Anterior cingulate cortex (tissue), 58 donors: ENCODE results near the gene PAQR5.
"Not testable (repeated sequence)": the region's sequence is repeated elsewhere in the genome, so short reads cannot be mapped to it uniquely, and the experiment has no call there.

Experiments used
- DNase-seq, 58 donors: peaks; one replicate each; lab custom pipeline; 2025; lab: John Stamatoyannopoulos, UW

PAQR5 gene

GRCh38 chr15:69314131-69314530 is 15.4 kb downstream of the PAQR5 start:
- DNase-seq = no peak

- no peak for DNase-seq
These were observed 16.0 kb downstream of the PAQR5 start for GRCh38 chr15:69314736-69315135.

GRCh38 chr15:69315402-69316110 is 16.8 kb downstream of the PAQR5 start:
- no peak for DNase-seq

GRCh38 chr15:69316291-69316690 is 17.6 kb downstream of the PAQR5 start:
- DNase-seq = no peak

- no peak for DNase-seq
These were observed 18.7 kb downstream of the PAQR5 start for GRCh38 chr15:69317392-69317841.

GRCh38 chr15:69318033-69318432 is 19.3 kb downstream of the PAQR5 start:
- no peak for DNase-seq

GRCh38 chr15:69319384-69320375 is 21.0 kb downstream of the PAQR5 start:
- peak in 2 of 58 donors; percentile 10 to 19 for DNase-seq

- DNase-seq = no peak
These were observed 22.4 kb downstream of the PAQR5 start for GRCh38 chr15:69320977-69321554.

- peak in 1 of 58 donors; percentile 1 for DNase-seq
These were observed 25.2 kb downstream of the PAQR5 start for GRCh38 chr15:69323893-69324430.

GRCh38 chr15:69324565-69324964 is 25.9 kb downstream of the PAQR5 start:
- no peak for DNase-seq

GRCh38 chr15:69325456-69325971 is 26.8 kb downstream of the PAQR5 start:
- DNase-seq = no peak

- DNase-seq = no peak
These were observed 29.4 kb downstream of the PAQR5 start for GRCh38 chr15:69328080-69328479.

- DNase-seq = no peak
These were observed 30.0 kb downstream of the PAQR5 start for GRCh38 chr15:69328739-69329138.

- DNase-seq = no peak
These were observed 38.4 kb downstream of the PAQR5 start for GRCh38 chr15:69337138-69337537.

- DNase-seq = no peak
These were observed 40.0 kb downstream of the PAQR5 start for GRCh38 chr15:69338535-69339213.

GRCh38 chr15:69339214-69339543 is 40.5 kb downstream of the PAQR5 start:
- not testable (repeated sequence) for DNase-seq

- DNase-seq = no peak
These were observed 41.7 kb downstream of the PAQR5 start for GRCh38 chr15:69340243-69340900.

- no peak for DNase-seq
These were observed 42.6 kb downstream of the PAQR5 start for GRCh38 chr15:69341356-69341755.

GRCh38 chr15:69342460-69343076 is 43.9 kb downstream of the PAQR5 start:
- DNase-seq = no peak
